Endothelial cell of umbilical vein (primary cell): Measurements from ENCODE around the gene CCL27. TPM values are rescaled to one million over a fixed set of nuclear protein-coding genes. Genes with fewer than 3 reads are reported as not detected.

Experiments
- BruUV-seq: library from RNA; stranded (reverse); fragments of 400-500 nt; replicated peaks from 2 replicates; lab custom pipeline; 2021; lab: Mats Ljungman, UMichigan
- CTCF ChIA-PET: fragments of 300-600, 350-600 bp; sonication (Branson Sonifier 250); formaldehyde crosslinking; loops from one replicate; lab custom pipeline; 2021; ENCODE audit warnings: antibody characterized with exemption, inconsistent platforms; lab: Charles Lee
- POLR2A ChIA-PET: fragments of 300-600, 350-600 bp; sonication (Branson Sonifier 250); formaldehyde crosslinking; loops from one replicate; lab custom pipeline; 2021; ENCODE audit warnings: antibody characterized with exemption, inconsistent platforms; lab: Charles Lee
- DNase-seq: peaks from one replicate; pipeline ENCODE4 v3.0.0-alpha.2; 2011; ENCODE audit warnings: low read depth, low spot score
- FAIRE-seq: peaks from 2 replicates; lab custom pipeline; 2011; peaks lifted over from hg19 to GRCh38; lab: Jason Lieb, UNC
- H2AFZ ChIP-seq: 2 replicates; pipeline ENCODE4 v1.6.0; 2012; ENCODE audit warnings: low read depth, low read length, control low read depth, inconsistent platforms
- H3K27ac ChIP-seq: 2 replicates; pipeline ENCODE4 v1.5.1; 2011; ENCODE audit warnings: low read depth, mild to moderate bottlenecking, control low read depth, low read length, moderate library complexity; ENCODE audit not compliant: insufficient read depth
- H3K27me3 ChIP-seq, 2 experiments: 2 replicates each; pipeline versions ENCODE4 v1.6.0 to v1.6.1; 2011; ENCODE audit warnings: low read length in 2 of 2, mixed read lengths in 1 of 2; ENCODE audit not compliant: control insufficient read depth in 2 of 2, insufficient read depth in 2 of 2
- H3K36me3 ChIP-seq, 2 experiments: 2 replicates in 1 of 2; 3 replicates in 1 of 2; pipeline ENCODE4 v1.5.1; 2011; ENCODE audit warnings: low read length in 2 of 2, mild to moderate bottlenecking in 1 of 2, moderate library complexity in 1 of 2; ENCODE audit not compliant: control insufficient read depth in 2 of 2, insufficient read depth in 2 of 2; ENCODE audit errors: extremely low read depth in 1 of 2
- H3K4me1 ChIP-seq: 3 replicates; pipeline ENCODE4 v1.5.1; 2011; ENCODE audit warnings: mild to moderate bottlenecking, low read length; ENCODE audit not compliant: control insufficient read depth, insufficient read depth; ENCODE audit errors: extremely low read depth
- H3K4me2 ChIP-seq: 2 replicates; pipeline ENCODE4 v1.6.1; 2011; ENCODE audit warnings: low read length, control low read depth, mixed read lengths; ENCODE audit not compliant: insufficient read depth
- H3K4me3 ChIP-seq, 3 experiments: fragments of 200-600 bp in 1 of 3; sonication (generic), shearing (Covaris generic) in 1 of 3; replicated peaks in 1 of 3; 2 replicates each; pipeline ENCODE4 v1.5.1; 2011 to 2016; ENCODE audit warnings: control low read depth in 3 of 3, low read length in 3 of 3, mild to moderate bottlenecking in 2 of 3, inconsistent platforms in 1 of 3, low read depth in 1 of 3, moderate library complexity in 1 of 3; ENCODE audit not compliant: insufficient read depth in 1 of 3
- H3K79me2 ChIP-seq: 2 replicates; pipeline ENCODE4 v1.6.0; 2012; ENCODE audit warnings: low read length, inconsistent platforms; ENCODE audit not compliant: control insufficient read depth, insufficient read depth
- H3K9ac ChIP-seq: replicated peaks from 2 replicates; pipeline ENCODE3; 2011; ENCODE audit warnings: low read length, control low read depth; ENCODE audit not compliant: insufficient read depth; ENCODE audit errors: extremely low read depth
- H3K9me1 ChIP-seq: replicated peaks from 3 replicates; pipeline ENCODE4 v1.6.0; 2011; ENCODE audit warnings: mild to moderate bottlenecking, low read length; ENCODE audit not compliant: control insufficient read depth, insufficient read depth; ENCODE audit errors: extremely low read depth
- H3K9me3 ChIP-seq: replicated peaks from 2 replicates; pipeline ENCODE4 v1.5.1; 2012; ENCODE audit warnings: low read length, inconsistent platforms; ENCODE audit not compliant: control insufficient read depth, insufficient read depth
- H4K20me1 ChIP-seq: replicated peaks from 2 replicates; pipeline ENCODE3; 2011; ENCODE audit warnings: mild to moderate bottlenecking, low read length; ENCODE audit not compliant: control insufficient read depth, insufficient read depth; ENCODE audit errors: extremely low read depth
- CTCF ChIP-seq, 2 donors: IDR thresholded peaks; 1 replicate in 1 of 2; 2 replicates in 1 of 2; pipeline ENCODE4 v1.5.1; 2011; ENCODE audit warnings: low read length in 2 of 2, mild to moderate bottlenecking in 2 of 2, moderate library complexity in 2 of 2, control low read depth in 1 of 2, inconsistent platforms in 1 of 2, low read depth in 1 of 2; ENCODE audit not compliant: insufficient read depth in 1 of 2; ENCODE audit errors: extremely low read depth in 1 of 2
- EZH2 ChIP-seq: IDR thresholded peaks from 2 replicates; pipeline ENCODE4 v1.6.1; 2012; ENCODE audit warnings: borderline replicate concordance, low read depth, mild to moderate bottlenecking, moderate library complexity, low read length, inconsistent platforms; ENCODE audit not compliant: severe bottlenecking
- FOS ChIP-seq: IDR thresholded peaks from 2 replicates; pipeline ENCODE4 v1.6.1; 2011; ENCODE audit warnings: mild to moderate bottlenecking, low read length, moderate library complexity, borderline replicate concordance; ENCODE audit not compliant: insufficient read depth
- GATA2 ChIP-seq: IDR thresholded peaks from 2 replicates; pipeline ENCODE4 v1.7.0; 2011; ENCODE audit warnings: low read depth, mild to moderate bottlenecking, moderate library complexity, mixed read lengths, low read length; ENCODE audit not compliant: insufficient read length, insufficient read depth
- JUN ChIP-seq: IDR thresholded peaks from 2 replicates; pipeline ENCODE4 v1.6.1; 2011; ENCODE audit warnings: borderline replicate concordance, low read depth; ENCODE audit not compliant: insufficient read length, insufficient read depth
- MAX ChIP-seq: IDR thresholded peaks from 2 replicates; pipeline ENCODE4 v1.6.1; 2011; ENCODE audit not compliant: insufficient read depth, insufficient read length
- MYC ChIP-seq: IDR thresholded peaks from one replicate; pipeline ENCODE4 v1.6.1; 2011; ENCODE audit warnings: mild to moderate bottlenecking, low read depth, low read length
- POLR2A ChIP-seq: IDR thresholded peaks from 2 replicates; pipeline ENCODE4 v1.6.1; 2012; ENCODE audit warnings: low read depth, mild to moderate bottlenecking, control low read depth, low read length
- POLR2AphosphoS5 ChIP-seq: IDR thresholded peaks from 2 replicates; pipeline ENCODE4 v1.6.1; 2012; ENCODE audit warnings: low read depth, mild to moderate bottlenecking, control low read depth, low read length, moderate library complexity; ENCODE audit not compliant: insufficient read depth
- dilution Hi-C: fragments of 300-500 bp; cut with MboI; formaldehyde crosslinking; loops from one replicate; pipeline ENCODE4 v1.15.0; 2019; ENCODE audit warnings: low sequenced_read_pairs; ENCODE audit not compliant: extremely low pct_ligation_motif_present
- intact Hi-C: fragments of 100-400 bp; cut with micrococcal nuclease; formaldehyde crosslinking; loops from one replicate; pipeline ENCODE4 v1.10.0; 2022
- polyA plus RNA-seq, 4 experiments: library from polyadenylated mRNA; depleted of rRNA in 3 of 4; stranded (reverse) in 3 of 4; unstranded in 1 of 4; fragments of >200 nt; gene quantifications; 2 replicates each; pipeline versions ENCODE4 v1.2.1 to v1.2.3, GENCODE V29; 2011 to 2012; ENCODE audit warnings: missing spikeins in 1 of 4
- total RNA-seq: library from RNA; stranded (reverse); gene quantifications from 2 replicates; pipeline ENCODE4 v1.2.3, GENCODE V29; 2021

Gene CCL27
- total and polyA plus RNA-seq, 2 donors (not counting 3 experiments of a cell fraction or from before 2014, with no cell fraction given) = not detected

GRCh38 chr9:34689116-34689470, 26.6 kb upstream of the CCL27 start:
- H2AFZ ChIP-seq = no peak overlapping the region
- H4K20me1 ChIP-seq = no peaks in the 10 kb centered on the region
- no peaks in the 10 kb centered on the region for H3K9me3 ChIP-seq
- H3K4me3 ChIP-seq = no peak overlapping the region
- peaks cover 4 to 7% of the 10 kb centered on the region in 2 experiments for H3K27me3 ChIP-seq
- no peak overlapping the region for H3K9ac ChIP-seq
- CTCF ChIA-PET = interaction anchor here (1.0 kb wide), 1 partner anchor 13 kb away, joined by 4 read pairs; no protein-coding TSS in a partner anchor
- dilution Hi-C loops (no loop called here), intact Hi-C loops (no loop called here)
- no peaks in the 10 kb centered on the region for H3K9me1 ChIP-seq
- FAIRE-seq = no peak
- no peak for DNase-seq
- TF ChIP-seq JUN (no peak), FOS (no peak)
- POLR2A ChIA-PET = no interaction called here
- no peaks in the 10 kb centered on the region for H3K4me1 ChIP-seq
- H3K36me3 ChIP-seq = no peaks in the 10 kb centered on the region
- no peak overlapping the region for H3K4me2 ChIP-seq
- no peak overlapping the region for H3K27ac ChIP-seq
- no TSS peak for BruUV-seq
- no peaks in the 10 kb centered on the region for H3K79me2 ChIP-seq

GRCh38 chr9:34688329-34689115, 26.1 kb upstream of the CCL27 start:
- dilution Hi-C loops = no loop called here
- POLR2A ChIA-PET = no interaction called here
- CTCF ChIA-PET = no interaction called here

More at GRCh38 chr9:34688329-34689115, 26.1 kb upstream of the CCL27 start:
- no peak overlapping the region for H3K27ac ChIP-seq
- H3K9me1 ChIP-seq = no peaks in the 10 kb centered on the region
- peaks cover 4 to 7% of the 10 kb centered on the region in 2 experiments for H3K27me3 ChIP-seq
- no peak overlapping the region for H3K9ac ChIP-seq
- H3K4me2 ChIP-seq = no peak overlapping the region
- no peaks in the 10 kb centered on the region for H3K79me2 ChIP-seq
- TF ChIP-seq FOS (no peak), MYC (no peak), EZH2 (no peak), JUN (no peak), MAX (no peak), POLR2A (no peak), POLR2AphosphoS5 (no peak), GATA2 (no peak), CTCF (IDR thresholded peaks at IDR 0.05; ENCODE audit: extremely low read depth in 1 of 2, insufficient read depth in 1 of 2, low read depth in 1 of 2, low read length in 2 of 2) (no peak)
- no peaks in the 10 kb centered on the region for H3K4me1 ChIP-seq
- FAIRE-seq (no peak), DNase-seq (no peak)
- H3K4me3 ChIP-seq = no peak overlapping the region
- H3K9me3 ChIP-seq = no peaks in the 10 kb centered on the region
- H2AFZ ChIP-seq = no peak overlapping the region
- H3K36me3 ChIP-seq = no peaks in the 10 kb centered on the region
- no TSS peak for BruUV-seq
- no peaks in the 10 kb centered on the region for H4K20me1 ChIP-seq
- intact Hi-C loops = no loop called here
